Heart left ventricle (tissue), 13 donors: Measurements from ENCODE around the gene LIPC.

Experiments used
- POLR2A ChIP-seq, 2 donors: fragments of 450-650 bp; IDR thresholded peaks; one replicate each; pipeline ENCODE4 v1.6.1; 2017; ENCODE audit warnings: antibody characterized with exemption in 2 of 2, mild to moderate bottlenecking in 2 of 2, moderate library complexity in 2 of 2
- TF ChIP-seq, protein P1 (sequence below), 12 donors: fragments of 200-600 bp; sonication (generic) in 4 of 12; IDR thresholded peaks; one replicate each; pipeline versions ENCODE4 v1.5.0 to v1.8.0; 2018 to 2022; ENCODE audit warnings: antibody characterized with exemption in 12 of 12, mild to moderate bottlenecking in 5 of 12
- donor health status: ischemic (EF 13 %, LVEDD 7.1; RV severe dilation, severe dysfunction).
- donor health status: DM: no; HTN: yes; CAD: no.
- donor health status: DM: no; HTN: no; CAD: no.
- donor health status: ischemic (EF 25% LVEDD 6.9; RV normal size, moderate dysfunction).
- donor health status: ischemic (EF 25% LVEDD 5.7; RV mildly dilated, moderate dysfunction).
- donor health status: ischemic (EF 35%, LVEDD 5.7; RV mildly dilated, moderate dysfunction).
- donor health status: nonischemic (EF 11% LVEDD 7.7; RV severe dilation, severe dysfunction).
- donor health status: DM: yes; HTN: yes; CAD: no.
- donor health status: PGD.
- donor health status: ischemic (EF 29% LVEDD 5.4; RV normal size, mild dysfunction).
- donor health status: nonischemic (EF 23%, LVEDD 6.1; RV moderate dilation, normal function).

DNA sequence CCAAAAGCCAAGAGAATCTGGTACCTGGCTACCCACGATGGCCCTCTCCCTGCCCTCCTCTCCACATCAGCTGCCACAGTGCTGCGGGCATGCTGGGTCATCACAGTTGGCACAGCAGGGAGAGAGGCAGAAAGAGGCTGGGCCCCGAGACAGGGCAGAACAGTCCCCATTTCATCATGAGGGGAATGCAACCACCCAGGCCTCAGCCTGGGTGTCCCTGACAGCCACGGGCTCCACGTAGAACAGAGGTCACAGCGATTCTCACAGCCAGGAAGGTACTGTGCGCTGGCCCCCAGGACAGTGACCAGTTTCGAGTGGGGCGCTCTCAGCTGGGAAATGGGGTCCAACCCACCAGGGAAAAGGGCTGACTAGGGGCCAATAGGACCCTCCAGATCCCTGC is 6.3 kb downstream of the LIPC start:
- TF ChIP-seq POLR2A (IDR thresholded peaks at IDR 0.05), result no peak
- TF ChIP-seq, protein P1, sequence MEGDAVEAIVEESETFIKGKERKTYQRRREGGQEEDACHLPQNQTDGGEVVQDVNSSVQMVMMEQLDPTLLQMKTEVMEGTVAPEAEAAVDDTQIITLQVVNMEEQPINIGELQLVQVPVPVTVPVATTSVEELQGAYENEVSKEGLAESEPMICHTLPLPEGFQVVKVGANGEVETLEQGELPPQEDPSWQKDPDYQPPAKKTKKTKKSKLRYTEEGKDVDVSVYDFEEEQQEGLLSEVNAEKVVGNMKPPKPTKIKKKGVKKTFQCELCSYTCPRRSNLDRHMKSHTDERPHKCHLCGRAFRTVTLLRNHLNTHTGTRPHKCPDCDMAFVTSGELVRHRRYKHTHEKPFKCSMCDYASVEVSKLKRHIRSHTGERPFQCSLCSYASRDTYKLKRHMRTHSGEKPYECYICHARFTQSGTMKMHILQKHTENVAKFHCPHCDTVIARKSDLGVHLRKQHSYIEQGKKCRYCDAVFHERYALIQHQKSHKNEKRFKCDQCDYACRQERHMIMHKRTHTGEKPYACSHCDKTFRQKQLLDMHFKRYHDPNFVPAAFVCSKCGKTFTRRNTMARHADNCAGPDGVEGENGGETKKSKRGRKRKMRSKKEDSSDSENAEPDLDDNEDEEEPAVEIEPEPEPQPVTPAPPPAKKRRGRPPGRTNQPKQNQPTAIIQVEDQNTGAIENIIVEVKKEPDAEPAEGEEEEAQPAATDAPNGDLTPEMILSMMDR (IDR thresholded peaks at IDR 0.05), result no peak
